GM19099 (cell line): ENCODE measurements around the gene CAMK1D.

Experiments
- POLR2A ChIP-seq: IDR thresholded peaks from 3 replicates; pipeline ENCODE4 v1.6.1; 2011; ENCODE audit warnings: low read depth; ENCODE audit not compliant: insufficient read length; ENCODE audit errors: extremely low read depth

CAMK1D gene

GRCh38 chr10:12792889-12793556 lies 443.7 kb downstream of the CAMK1D start:
- no peak for TF ChIP-seq POLR2A

GRCh38 chr10:12795315-12796110 lies 446.2 kb downstream of the CAMK1D start:
- no peak for TF ChIP-seq POLR2A

- TF ChIP-seq POLR2A = no peak
Measured at GRCh38 chr10:12796401-12797160, 447.2 kb downstream of the CAMK1D start.

GRCh38 chr10:12797471-12798262 lies 448.3 kb downstream of the CAMK1D start:
- TF ChIP-seq POLR2A = no peak

- TF ChIP-seq POLR2A = no peak
Measured at GRCh38 chr10:12799144-12799543, 449.8 kb downstream of the CAMK1D start.

- TF ChIP-seq POLR2A = no peak
Measured at GRCh38 chr10:12799714-12800113, 450.4 kb downstream of the CAMK1D start.

- TF ChIP-seq POLR2A = no peak
Measured at GRCh38 chr10:12800302-12800701, 451.0 kb downstream of the CAMK1D start.

- no peak for TF ChIP-seq POLR2A
Measured at GRCh38 chr10:12801214-12802087, 452.1 kb downstream of the CAMK1D start.

GRCh38 chr10:12803776-12804175 lies 454.4 kb downstream of the CAMK1D start:
- no peak for TF ChIP-seq POLR2A

GRCh38 chr10:12806228-12807095 lies 457.1 kb downstream of the CAMK1D start:
- no peak for TF ChIP-seq POLR2A

- TF ChIP-seq POLR2A = no peak
Measured at GRCh38 chr10:12807096-12807755, 457.9 kb downstream of the CAMK1D start.

GRCh38 chr10:12808014-12808613 lies 458.8 kb downstream of the CAMK1D start:
- TF ChIP-seq POLR2A = no peak
